Dendritic cell treated with granulocyte-macrophage colony-stimulating factor and Interleukin-4, amounts not matched to agents 40 ng/mL and 50 ng/mL, for 4 days (primary cell): ENCODE results near the gene NOS2.
"Not testable (repeated sequence)": the region's sequence is repeated elsewhere in the genome, so short reads cannot be mapped to it uniquely, and the experiment has no call there.

ENCODE experiments used
- H3K27ac Mint-ChIP-seq: one replicate; pipeline ENCODE4 v1.8.0; 2022; ENCODE audit warnings: mild to moderate bottlenecking, mixed read lengths
- H3K27me3 Mint-ChIP-seq: one replicate; pipeline ENCODE4 v1.8.0; 2022; ENCODE audit warnings: mild to moderate bottlenecking, mixed read lengths
- H3K36me3 Mint-ChIP-seq: one replicate; pipeline ENCODE4 v1.8.0; 2022; ENCODE audit warnings: low read depth, mixed read lengths
- H3K4me1 Mint-ChIP-seq: one replicate; pipeline ENCODE4 v1.8.0; 2022; ENCODE audit warnings: low read depth, mixed read lengths
- H3K4me3 Mint-ChIP-seq: one replicate; pipeline ENCODE4 v1.8.0; 2022; ENCODE audit warnings: mild to moderate bottlenecking, moderate library complexity, mixed read lengths
- H3K9me3 Mint-ChIP-seq: one replicate; pipeline ENCODE4 v1.8.0; 2022; ENCODE audit warnings: mixed read lengths
- intact Hi-C: fragments of 100-400 bp; cut with micrococcal nuclease; formaldehyde crosslinking; loops from one replicate; pipeline ENCODE4 v1.15.0; 2022

NOS2 gene

DNA sequence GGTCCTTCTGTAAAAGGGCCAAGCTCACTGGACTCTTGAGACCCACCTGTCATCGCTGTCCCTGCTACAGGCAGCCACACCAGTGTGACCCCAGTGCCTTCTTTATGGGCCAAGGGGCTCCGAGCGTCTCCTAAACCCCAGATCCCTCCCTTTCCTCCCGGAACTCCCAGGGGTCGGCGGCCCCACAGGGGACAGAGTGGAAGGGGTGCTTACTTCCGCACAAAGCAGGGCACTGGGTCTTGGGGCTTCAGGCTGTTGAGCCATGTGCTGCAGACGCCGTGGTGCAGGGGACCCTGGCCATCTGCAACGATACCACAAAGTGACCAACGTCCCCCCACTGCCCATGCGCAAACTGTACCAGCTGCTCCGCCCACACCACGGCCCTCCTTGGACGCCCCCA is 39.4 kb downstream of the NOS2 start:
- H3K9me3 Mint-ChIP-seq, H3K36me3 Mint-ChIP-seq, H3K4me3 Mint-ChIP-seq, H3K4me1 Mint-ChIP-seq, H3K27me3 Mint-ChIP-seq, H3K27ac Mint-ChIP-seq: not testable (repeated sequence)
- intact Hi-C loops: loop anchor here (1.0 to 5.0 kb wide), 3 partner anchors 106 to 491 kb away; no protein-coding TSS in a partner anchor

DNA sequence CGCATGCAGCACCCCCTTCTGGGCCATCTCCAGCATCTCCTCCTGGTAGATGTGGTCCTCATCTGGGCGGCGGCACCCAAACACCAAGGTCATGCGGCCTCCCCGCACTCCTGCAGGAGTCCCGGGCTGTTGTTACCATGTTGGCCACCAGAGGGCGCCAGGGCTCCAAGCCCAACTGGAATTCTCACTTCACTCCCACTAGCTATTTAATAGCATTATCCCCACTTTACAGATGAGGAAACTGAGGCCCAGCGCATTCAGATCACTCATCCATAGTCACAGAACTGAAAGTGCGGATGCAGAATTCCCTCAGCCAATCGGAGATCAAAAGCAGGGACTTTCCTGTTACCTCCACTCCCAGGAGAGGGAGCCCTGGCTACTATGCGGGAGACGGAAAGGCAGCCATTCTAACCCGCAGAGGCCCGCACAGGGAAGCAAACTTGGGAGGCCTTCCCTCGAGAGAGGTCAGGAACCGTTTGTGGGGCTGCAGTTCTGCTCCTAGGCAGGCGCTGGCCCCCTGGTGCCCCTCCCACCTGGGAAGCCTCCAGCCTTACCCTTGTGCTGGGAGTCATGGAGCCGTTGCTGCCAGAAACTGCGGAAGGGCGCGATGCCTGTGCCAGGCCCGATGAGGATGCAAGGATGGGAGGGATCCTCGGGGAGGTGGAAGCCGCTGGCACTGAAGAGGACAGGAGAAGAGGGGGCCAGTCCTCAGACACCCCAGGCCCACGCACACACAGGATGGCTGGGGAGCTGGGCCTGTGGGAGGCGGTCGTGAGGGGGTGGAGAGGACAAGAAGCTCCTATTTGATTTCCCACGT is 40.1 kb downstream of the NOS2 start:
- Mint-ChIP-seq H3K36me3 (no peaks in the 10 kb centered on the region), H3K4me3 (no peak overlapping the region), H3K27me3 (peaks cover 4% of the 10 kb centered on the region), H3K4me1 (peaks cover 2% of the 10 kb centered on the region), H3K9me3 (no peaks in the 10 kb centered on the region), H3K27ac (no peak overlapping the region)
- intact Hi-C loops: loop anchor here (1.0 to 5.0 kb wide), 3 partner anchors 105 to 492 kb away; no protein-coding TSS in a partner anchor

DNA sequence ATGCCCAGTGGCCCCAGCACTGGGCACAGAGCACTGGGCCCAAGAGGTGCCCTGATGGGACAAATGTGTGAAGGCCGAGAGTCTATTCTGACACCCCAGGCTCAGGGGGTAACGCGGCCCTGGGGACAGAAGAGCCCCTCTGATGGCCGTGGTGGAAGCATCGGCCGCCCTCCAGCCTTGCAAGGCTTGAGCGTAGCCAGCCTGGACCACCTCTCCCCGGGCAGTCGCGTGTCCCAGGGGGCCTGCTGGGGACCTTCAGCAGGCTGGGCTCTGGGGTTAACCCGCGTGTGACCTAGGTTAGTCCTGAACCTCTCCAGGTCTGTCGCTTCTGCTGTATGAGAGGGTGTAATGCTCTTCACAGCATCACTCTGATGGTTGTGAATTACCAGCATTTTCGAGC is 40.8 kb downstream of the NOS2 start:
- Mint-ChIP-seq H3K36me3 (no peaks in the 10 kb centered on the region), H3K4me1 (peaks cover 6% of the 10 kb centered on the region), H3K27ac (no peak overlapping the region), H3K9me3 (no peaks in the 10 kb centered on the region), H3K4me3 (no peak overlapping the region), H3K27me3 (peaks cover 4% of the 10 kb centered on the region)
- intact Hi-C loops: loop anchor here (5.0 kb wide), 1 partner anchor 152 kb away; no protein-coding TSS in a partner anchor

- H3K27ac Mint-ChIP-seq: no peak overlapping the region
- peaks cover 4% of the 10 kb centered on the region for H3K27me3 Mint-ChIP-seq
- H3K4me1 Mint-ChIP-seq: peaks cover 6% of the 10 kb centered on the region
- intact Hi-C loops: loop anchor here (5.0 kb wide), 1 partner anchor 149 kb away; no protein-coding TSS in a partner anchor
- no peak overlapping the region for H3K4me3 Mint-ChIP-seq
- H3K9me3 Mint-ChIP-seq: no peaks in the 10 kb centered on the region
- no peaks in the 10 kb centered on the region for H3K36me3 Mint-ChIP-seq
Measured at GRCh38 chr17:27756467-27757371, 43.6 kb downstream of the NOS2 start.

GRCh38 chr17:27755706-27756466 is 44.4 kb downstream of the NOS2 start:
- no peak overlapping the region for H3K4me3 Mint-ChIP-seq
- no peaks in the 10 kb centered on the region for H3K9me3 Mint-ChIP-seq
- intact Hi-C loops: loop anchor here (5.0 kb wide), 1 partner anchor 149 kb away; no protein-coding TSS in a partner anchor
- H3K4me1 Mint-ChIP-seq: peaks cover 6% of the 10 kb centered on the region
- peaks cover 6% of the 10 kb centered on the region for H3K27me3 Mint-ChIP-seq
- no peaks in the 10 kb centered on the region for H3K36me3 Mint-ChIP-seq
- H3K27ac Mint-ChIP-seq: no peak overlapping the region

DNA sequence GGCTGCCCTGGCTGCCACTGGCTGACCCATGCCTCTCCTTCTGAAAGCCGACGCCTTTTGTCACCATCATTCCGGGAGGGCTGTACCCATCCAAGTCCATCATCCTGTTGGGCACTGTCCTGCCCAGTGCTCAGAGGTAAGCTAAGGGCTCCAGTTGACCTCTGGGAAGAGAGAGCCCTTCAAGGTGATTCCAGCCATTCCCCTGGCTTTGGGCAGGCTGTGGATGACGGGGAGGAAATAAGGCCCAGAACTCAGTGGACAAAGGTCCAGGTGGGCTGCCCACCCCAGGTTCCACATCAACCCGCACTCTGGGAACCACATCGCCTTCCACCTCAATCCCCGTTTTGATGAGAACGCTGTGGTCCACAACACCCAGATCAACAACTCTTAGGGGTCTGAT is 45.8 kb downstream of the NOS2 start:
- intact Hi-C loops: no loop called here
- Mint-ChIP-seq H3K4me1 (peaks cover 6% of the 10 kb centered on the region), H3K27me3 (peaks cover 5% of the 10 kb centered on the region), H3K4me3 (no peak overlapping the region), H3K9me3 (no peaks in the 10 kb centered on the region), H3K27ac (no peak overlapping the region), H3K36me3 (no peaks in the 10 kb centered on the region)

DNA sequence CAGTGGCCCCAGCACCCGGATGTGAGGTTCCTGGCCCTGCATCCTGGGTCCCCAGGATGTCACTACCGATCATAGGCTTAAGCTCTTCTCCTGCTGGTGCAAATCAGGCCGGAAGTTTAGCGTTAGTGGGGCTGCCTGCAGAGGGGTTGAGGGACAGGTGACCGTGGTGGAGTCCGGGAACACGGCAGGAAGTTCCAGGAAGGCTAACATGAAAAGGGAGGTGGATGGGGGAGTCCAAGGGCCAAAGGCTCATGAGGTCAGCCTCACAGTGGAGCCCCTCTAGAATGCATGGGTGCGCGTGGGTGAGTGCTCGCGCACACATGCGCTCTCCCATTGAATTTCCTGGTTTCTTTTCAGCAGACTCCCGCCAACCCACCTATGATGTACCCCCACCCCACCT is 46.6 kb downstream of the NOS2 start:
- H3K9me3 Mint-ChIP-seq, H3K36me3 Mint-ChIP-seq, intact Hi-C loops, H3K4me1 Mint-ChIP-seq, H3K27ac Mint-ChIP-seq, H3K27me3 Mint-ChIP-seq, H3K4me3 Mint-ChIP-seq: not testable (repeated sequence)

DNA sequence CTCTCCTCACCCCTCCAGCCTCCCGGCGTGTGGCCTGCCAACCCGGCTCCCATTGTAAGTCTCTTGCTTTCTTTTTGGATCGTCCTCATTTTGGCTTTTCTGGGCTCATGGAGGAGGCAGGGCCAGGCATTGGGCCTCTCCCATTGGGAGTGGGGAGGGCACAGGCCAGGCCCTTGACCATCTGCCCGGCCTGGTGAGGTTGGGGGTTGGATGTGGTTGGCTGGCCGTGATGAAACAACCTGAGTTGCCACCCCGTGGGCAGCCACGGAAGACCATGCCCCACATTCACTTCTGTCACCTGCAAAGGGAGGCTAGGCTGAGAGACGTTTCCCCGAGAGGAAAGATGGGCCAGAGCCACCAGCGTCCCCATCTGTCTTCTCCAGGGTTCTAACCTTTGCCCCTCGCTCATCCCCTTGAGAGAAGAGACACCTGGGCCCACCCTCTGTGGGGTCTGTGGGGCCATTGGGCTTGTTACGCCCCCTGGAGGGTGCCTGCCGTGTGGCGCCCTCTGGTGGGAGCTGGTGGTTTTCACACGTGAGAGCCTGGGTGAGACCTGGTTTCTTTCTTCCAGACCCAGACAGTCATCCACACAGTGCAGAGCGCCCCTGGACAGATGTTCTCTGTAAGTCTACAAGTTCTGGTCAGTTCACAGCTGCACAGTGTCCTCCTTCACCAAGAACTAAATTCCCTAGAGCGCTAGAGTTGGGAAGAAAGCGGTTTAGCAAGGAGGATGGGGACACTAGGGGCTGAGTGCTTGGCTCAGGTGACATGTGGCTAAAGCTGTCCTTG is 47.3 kb downstream of the NOS2 start:
- H3K4me3 Mint-ChIP-seq: not testable (repeated sequence)

GRCh38 chr17:27751622-27752490 is 48.5 kb downstream of the NOS2 start:
- intact Hi-C loops: no loop called here
- H3K36me3 Mint-ChIP-seq: no peaks in the 10 kb centered on the region
- H3K9me3 Mint-ChIP-seq: no peaks in the 10 kb centered on the region
- no peak overlapping the region for H3K27ac Mint-ChIP-seq
- no peak overlapping the region for H3K4me3 Mint-ChIP-seq
- H3K27me3 Mint-ChIP-seq: peaks cover 2% of the 10 kb centered on the region
- H3K4me1 Mint-ChIP-seq: peaks cover 10% of the 10 kb centered on the region

More for the DNA sequence above, 47.3 kb downstream of the NOS2 start:
- H3K27me3 Mint-ChIP-seq, H3K9me3 Mint-ChIP-seq, intact Hi-C loops, H3K4me1 Mint-ChIP-seq, H3K27ac Mint-ChIP-seq, H3K36me3 Mint-ChIP-seq: not testable (repeated sequence)

DNA sequence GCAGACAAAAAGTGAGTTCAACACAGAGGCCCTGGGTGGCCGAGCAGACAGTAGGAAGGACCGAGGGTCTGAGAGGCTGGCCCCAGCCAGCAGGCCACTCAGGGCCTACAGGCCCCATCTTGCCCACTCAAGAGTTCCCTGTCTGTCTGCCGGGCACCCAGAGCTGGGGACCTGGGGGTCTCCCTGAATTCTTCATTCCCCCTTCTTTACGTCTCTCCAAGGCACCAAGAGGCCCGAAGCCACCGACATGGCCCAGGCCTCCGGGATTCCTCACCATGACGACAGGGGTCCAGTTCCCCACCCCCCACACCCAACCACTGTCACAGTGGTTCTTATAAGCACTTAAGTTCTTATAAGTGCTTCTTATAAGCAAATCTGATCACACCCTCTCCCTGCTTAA is 49.2 kb downstream of the NOS2 start:
- no peaks in the 10 kb centered on the region for H3K36me3 Mint-ChIP-seq
- H3K27me3 Mint-ChIP-seq: peaks cover 2% of the 10 kb centered on the region
- H3K27ac Mint-ChIP-seq: no peak overlapping the region
- peaks cover 15% of the 10 kb centered on the region for H3K4me1 Mint-ChIP-seq
- no peaks in the 10 kb centered on the region for H3K9me3 Mint-ChIP-seq
- H3K4me3 Mint-ChIP-seq: no peak overlapping the region
- intact Hi-C loops: no loop called here

GRCh38 chr17:27749562-27750150 is 50.7 kb downstream of the NOS2 start:
- intact Hi-C loops, H3K9me3 Mint-ChIP-seq, H3K4me3 Mint-ChIP-seq, H3K27me3 Mint-ChIP-seq, H3K36me3 Mint-ChIP-seq, H3K27ac Mint-ChIP-seq: not testable (repeated sequence)
- peaks cover 18% of the 10 kb centered on the region for H3K4me1 Mint-ChIP-seq

DNA sequence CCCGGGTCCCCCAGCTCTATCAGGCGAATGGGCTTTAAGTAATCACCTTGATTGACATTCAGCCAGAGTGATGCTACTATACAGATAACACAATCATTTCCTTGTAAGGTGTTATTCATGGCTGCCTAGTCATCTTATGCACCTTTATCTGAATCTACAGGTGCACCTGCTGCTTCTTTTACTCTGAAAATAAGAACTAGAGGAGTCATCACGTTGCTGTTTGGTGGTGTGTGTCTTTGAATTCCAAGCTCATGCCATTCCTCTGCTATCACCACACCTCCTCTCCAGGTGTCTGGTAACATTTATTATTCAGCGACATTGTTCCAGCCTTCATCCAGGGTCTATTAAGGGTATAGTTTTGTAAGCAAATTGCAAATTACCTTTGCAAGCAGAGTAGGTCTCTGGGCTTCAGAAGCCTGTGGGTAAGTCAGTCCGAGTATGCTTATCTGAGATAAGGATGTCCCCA is 51.9 kb downstream of the NOS2 start:
- Mint-ChIP-seq H3K4me3 (no peak overlapping the region), H3K4me1 (peaks cover 22% of the 10 kb centered on the region), H3K9me3 (no peaks in the 10 kb centered on the region), H3K36me3 (no peaks in the 10 kb centered on the region), H3K27me3 (peaks cover 2% of the 10 kb centered on the region), H3K27ac (no peak overlapping the region)
- intact Hi-C loops: no loop called here
